ENCODE results near the gene ZNF165.

ZNF165 gene

GRCh38 chr6:28122283-28122682, 41.9 kb downstream of the ZNF165 start:
- DNase-seq, result peak; percentile 90

DNA sequence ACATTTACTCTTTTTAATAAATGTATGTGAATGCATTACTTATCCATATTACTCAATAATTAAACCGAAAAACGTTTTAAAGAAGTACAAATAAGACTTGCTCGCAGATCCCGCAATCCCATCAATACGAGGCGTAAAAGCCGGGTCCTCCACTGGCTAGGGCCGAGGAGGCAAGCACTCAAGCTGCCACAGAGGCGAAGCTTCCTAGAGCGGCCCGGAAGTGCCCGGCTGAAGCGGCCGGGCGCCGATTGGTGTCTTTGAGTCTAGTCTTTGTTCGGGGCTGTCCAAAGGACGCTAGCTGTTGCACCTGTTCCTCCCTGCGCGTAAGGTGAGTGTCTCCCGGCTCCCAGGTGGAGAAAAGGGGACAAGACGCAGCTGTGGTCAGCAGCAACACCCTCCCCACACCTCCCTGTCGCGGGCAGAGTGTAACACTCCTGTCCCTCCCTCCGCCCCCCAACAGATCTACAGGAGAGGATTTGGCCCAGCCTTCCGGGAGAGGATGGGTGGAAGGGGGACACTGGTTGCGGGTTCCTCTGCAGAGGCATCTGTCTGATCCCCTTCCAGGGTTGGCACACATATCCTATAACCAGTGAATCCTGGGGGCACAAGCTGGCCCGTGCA, 44.1 kb downstream of the ZNF165 start, which contains the start of gene ZSCAN16:
ZSCAN16 (plus strand) TSS at position 260 of the 621 bp plus-strand sequence. CDS start 835 bp downstream, outside the sequence.
- DNase-seq, result peak; percentile 94

- peak; percentile 16 for DNase-seq
Observed at GRCh38 chr6:28124971-28125353, 44.6 kb downstream of the ZNF165 start.

- peak; percentile 31 for DNase-seq
Observed at GRCh38 chr6:28125401-28125800, 45.0 kb downstream of the ZNF165 start.

DNA sequence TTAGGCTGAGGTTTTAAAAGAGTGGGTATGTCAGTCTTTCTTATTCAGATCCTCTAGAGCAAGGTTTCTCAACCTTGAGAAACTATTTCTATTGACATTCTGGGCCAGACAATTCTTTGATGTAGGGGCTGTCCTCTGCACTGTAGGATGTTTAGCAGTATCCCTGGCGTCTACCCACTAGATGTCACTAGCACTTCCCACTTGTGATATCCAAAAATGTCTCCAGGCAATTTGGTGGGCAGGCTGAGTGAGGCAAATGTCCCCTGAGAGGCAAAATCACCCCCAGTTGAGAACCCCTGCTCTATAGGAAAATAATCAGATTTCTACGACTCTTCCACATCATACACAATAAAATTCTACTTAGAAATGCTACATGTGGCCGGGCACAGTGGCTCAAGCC, 53.6 kb downstream of the ZNF165 start:
- DNase-seq, result peak; percentile 80

GRCh38 chr6:28134716-28135115, 54.3 kb downstream of the ZNF165 start:
- peak; percentile 26 for DNase-seq

- DNase-seq, result peak; percentile 35
Observed at GRCh38 chr6:28135393-28135792, 55.0 kb downstream of the ZNF165 start.

DNA sequence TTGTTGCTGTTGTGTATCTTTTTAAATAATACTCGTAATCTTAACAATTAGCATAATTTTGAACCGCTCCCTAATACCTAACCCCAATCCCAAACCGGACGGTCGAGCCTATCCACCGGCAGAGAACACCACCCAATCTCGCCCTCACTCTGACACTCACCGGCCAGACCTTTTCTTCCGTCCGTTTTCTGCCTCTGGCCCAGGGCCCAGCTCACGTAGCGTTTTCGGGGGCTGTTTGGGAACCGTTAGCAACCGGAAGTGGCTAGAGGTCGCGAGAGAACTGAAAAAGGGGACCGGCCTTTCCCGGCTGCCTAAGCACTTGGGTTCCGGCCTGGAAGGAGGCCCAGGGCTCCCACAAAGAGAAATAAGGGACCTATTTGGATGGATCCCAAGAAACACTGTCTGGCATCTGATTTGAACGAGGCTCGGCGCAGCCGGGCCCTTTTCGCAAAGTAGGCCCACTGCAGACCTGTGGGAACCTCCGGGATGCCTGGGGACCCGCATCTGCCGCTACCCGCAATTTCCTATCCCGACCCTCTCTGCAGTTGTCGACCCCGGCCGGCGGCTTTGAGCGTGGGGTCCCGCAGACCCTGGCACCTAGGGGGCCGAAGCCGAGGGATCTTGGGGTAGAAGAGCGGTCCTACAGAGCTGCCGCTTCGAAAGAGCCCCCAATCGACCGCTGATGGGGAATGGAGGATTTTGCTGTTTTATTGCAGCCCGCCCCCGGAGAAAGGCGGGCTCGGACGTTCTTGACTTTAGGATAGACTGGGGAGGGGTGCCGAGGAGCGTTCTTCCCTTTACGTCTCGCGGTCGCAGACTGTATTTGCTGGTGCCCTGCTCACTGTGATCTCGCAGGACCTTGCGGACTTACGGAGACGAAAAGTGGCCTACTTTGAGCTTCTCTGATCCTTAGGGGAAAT, 56.5 kb downstream of the ZNF165 start:
- peak; percentile 99 for DNase-seq

GRCh38 chr6:28137505-28137981, 57.2 kb downstream of the ZNF165 start:
- DNase-seq, result peak; percentile 63
